ENCODE measurements around the gene RGMB. TPM values are rescaled to one million over a fixed set of nuclear protein-coding genes. Genes with fewer than 3 reads are reported as not detected.

RGMB gene
- total and polyA plus RNA-seq, 2 donors (not counting 3 experiments of a cell fraction or from before 2014, with no cell fraction given), result 15.0 to 31.3 TPM

DNA sequence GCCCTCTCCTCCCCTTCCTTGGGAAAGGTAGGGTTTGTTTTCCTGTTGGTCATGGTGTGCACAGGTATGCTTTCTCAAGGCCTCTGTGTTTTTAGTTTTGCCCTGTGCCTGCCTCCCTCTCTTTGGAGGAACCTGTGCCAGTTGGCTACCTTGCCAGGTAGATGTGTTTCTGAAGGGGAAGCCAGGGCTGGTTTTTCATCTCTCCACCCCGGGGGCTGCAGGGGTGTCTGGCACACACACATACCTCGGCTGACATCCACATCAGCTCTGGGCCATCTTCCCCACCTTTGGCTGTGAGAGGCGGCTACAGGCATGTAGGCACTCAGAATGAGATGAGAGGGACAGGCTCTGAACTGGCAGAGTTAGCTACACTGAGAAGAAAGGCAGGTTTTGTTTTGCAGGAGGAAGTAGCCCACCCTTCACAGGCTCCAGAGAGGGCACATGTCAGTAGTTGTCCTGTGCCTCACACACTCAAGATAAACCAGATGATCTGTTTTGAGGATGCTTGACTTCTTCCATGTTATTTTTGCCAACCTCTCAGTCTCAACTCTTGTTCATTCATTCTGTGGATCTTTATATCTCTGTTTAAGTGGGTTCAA lies 9.7 kb downstream of the RGMB start:
- Histone ChIP-seq H4K20me1 (replicated peaks; ENCODE audit: control insufficient read depth, extremely low read depth, insufficient read depth, low read length) (peaks cover 2% of the 10 kb centered on the region), H3K4me3 (replicated peaks in 1 of 3; ENCODE audit: insufficient read depth in 1 of 3, low read depth in 1 of 3, low read length in 3 of 3) (no peak overlapping the region), H3K79me2 (ENCODE audit: control insufficient read depth, insufficient read depth, low read length) (peaks cover 100% of the 10 kb centered on the region), H3K9me1 (replicated peaks; ENCODE audit: control insufficient read depth, extremely low read depth, insufficient read depth, low read length) (no peaks in the 10 kb centered on the region), H3K4me2 (ENCODE audit: insufficient read depth, low read length) (no peak overlapping the region), H3K27ac (ENCODE audit: insufficient read depth, low read depth, low read length) (no peak overlapping the region), H3K27me3 (ENCODE audit: control insufficient read depth in 2 of 2, insufficient read depth in 2 of 2, low read length in 2 of 2) (no peaks in the 10 kb centered on the region), H3K36me3 (ENCODE audit: control insufficient read depth in 2 of 2, extremely low read depth in 1 of 2, insufficient read depth in 2 of 2, low read length in 2 of 2) (peaks cover 7 to 24% of the 10 kb centered on the region in 2 experiments), H2AFZ (ENCODE audit: low read depth, low read length) (no peak overlapping the region), H3K4me1 (ENCODE audit: control insufficient read depth, extremely low read depth, insufficient read depth, low read length) (no peaks in the 10 kb centered on the region), H3K9me3 (replicated peaks; ENCODE audit: control insufficient read depth, insufficient read depth, low read length) (no peaks in the 10 kb centered on the region), H3K9ac (replicated peaks; ENCODE audit: extremely low read depth, insufficient read depth, low read length) (no peak overlapping the region)
- DNase-seq (ENCODE audit: low read depth, low spot score), result no peak
- BruUV-seq (replicated peaks), result no TSS peak
- dilution Hi-C loops (cut with MboI; ENCODE audit: extremely low pct_ligation_motif_present, low sequenced_read_pairs), result no loop called here
- CTCF ChIA-PET, result interaction anchor here (2.8 kb wide), 1 partner anchor 13 kb away, joined by 14 read pairs; no protein-coding TSS in a partner anchor
- POLR2A ChIA-PET, result no interaction called here
- TF ChIP-seq, protein P1, sequence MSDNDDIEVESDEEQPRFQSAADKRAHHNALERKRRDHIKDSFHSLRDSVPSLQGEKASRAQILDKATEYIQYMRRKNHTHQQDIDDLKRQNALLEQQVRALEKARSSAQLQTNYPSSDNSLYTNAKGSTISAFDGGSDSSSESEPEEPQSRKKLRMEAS (IDR thresholded peaks at IDR 0.05; ENCODE audit: insufficient read depth, insufficient read length), result no peak
- no peak for TF ChIP-seq POLR2A (IDR thresholded peaks at IDR 0.05; ENCODE audit: low read depth, low read length)
- TF ChIP-seq GATA2 (IDR thresholded peaks at IDR 0.05; ENCODE audit: insufficient read depth, insufficient read length, low read depth, low read length), result no peak
- no peak for TF ChIP-seq JUN (IDR thresholded peaks at IDR 0.05; ENCODE audit: borderline replicate concordance, insufficient read depth, insufficient read length, low read depth)
- no peak for TF ChIP-seq EZH2 (IDR thresholded peaks at IDR 0.05; ENCODE audit: borderline replicate concordance, low read depth, low read length, severe bottlenecking)
- intact Hi-C loops (cut with micrococcal nuclease), result no loop called here
- FAIRE-seq, result no peak

DNA sequence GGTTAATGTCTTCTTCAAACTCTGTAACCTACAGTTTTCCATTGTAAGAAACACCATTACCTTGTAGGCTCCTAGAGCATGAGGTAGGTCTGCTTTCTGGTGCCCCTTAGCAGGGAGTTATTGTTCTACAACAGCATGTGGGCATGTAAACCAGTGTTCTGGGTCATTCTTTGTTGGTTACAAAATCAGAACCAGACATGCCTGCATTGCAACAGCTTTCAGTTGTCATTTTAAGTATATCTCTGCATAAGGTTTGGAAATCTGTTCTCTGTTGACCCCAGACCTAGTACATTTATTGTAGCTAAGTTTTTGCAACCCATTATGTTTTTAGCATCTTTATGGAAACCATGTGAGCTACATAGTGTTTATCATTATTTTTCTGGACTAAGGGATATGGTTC lies 10.9 kb downstream of the RGMB start:
- H3K4me3 ChIP-seq (replicated peaks in 1 of 3; ENCODE audit: insufficient read depth in 1 of 3, low read depth in 1 of 3, low read length in 3 of 3), result no peak overlapping the region
- peaks cover 2% of the 10 kb centered on the region for H4K20me1 ChIP-seq (replicated peaks; ENCODE audit: control insufficient read depth, extremely low read depth, insufficient read depth, low read length)
- ChIA-PET POLR2A (no interaction called here), CTCF (interaction anchor here (0.6 to 1.7 kb wide), 3 partner anchors 8 to 1553 kb away, joined by 3 to 5 read pairs (median 5); no protein-coding TSS in a partner anchor)
- dilution Hi-C loops (cut with MboI; ENCODE audit: extremely low pct_ligation_motif_present, low sequenced_read_pairs), result no loop called here
- H3K4me1 ChIP-seq (ENCODE audit: control insufficient read depth, extremely low read depth, insufficient read depth, low read length), result no peaks in the 10 kb centered on the region
- no peaks in the 10 kb centered on the region for H3K9me1 ChIP-seq (replicated peaks; ENCODE audit: control insufficient read depth, extremely low read depth, insufficient read depth, low read length)
- TF ChIP-seq POLR2AphosphoS5 (IDR thresholded peaks at IDR 0.05; ENCODE audit: insufficient read depth, low read depth, low read length), result no peak
- TF ChIP-seq JUN (IDR thresholded peaks at IDR 0.05; ENCODE audit: borderline replicate concordance, insufficient read depth, insufficient read length, low read depth), result no peak
- no peak for TF ChIP-seq GATA2 (IDR thresholded peaks at IDR 0.05; ENCODE audit: insufficient read depth, insufficient read length, low read depth, low read length)
- TF ChIP-seq, protein P1 (IDR thresholded peaks at IDR 0.05; ENCODE audit: insufficient read depth, insufficient read length), result no peak
- TF ChIP-seq POLR2A (IDR thresholded peaks at IDR 0.05; ENCODE audit: low read depth, low read length), result no peak
- no peak for TF ChIP-seq MYC (IDR thresholded peaks at IDR 0.05; ENCODE audit: low read depth, low read length)
- TF ChIP-seq EZH2 (IDR thresholded peaks at IDR 0.05; ENCODE audit: borderline replicate concordance, low read depth, low read length, severe bottlenecking), result no peak
- TF ChIP-seq, protein P2, sequence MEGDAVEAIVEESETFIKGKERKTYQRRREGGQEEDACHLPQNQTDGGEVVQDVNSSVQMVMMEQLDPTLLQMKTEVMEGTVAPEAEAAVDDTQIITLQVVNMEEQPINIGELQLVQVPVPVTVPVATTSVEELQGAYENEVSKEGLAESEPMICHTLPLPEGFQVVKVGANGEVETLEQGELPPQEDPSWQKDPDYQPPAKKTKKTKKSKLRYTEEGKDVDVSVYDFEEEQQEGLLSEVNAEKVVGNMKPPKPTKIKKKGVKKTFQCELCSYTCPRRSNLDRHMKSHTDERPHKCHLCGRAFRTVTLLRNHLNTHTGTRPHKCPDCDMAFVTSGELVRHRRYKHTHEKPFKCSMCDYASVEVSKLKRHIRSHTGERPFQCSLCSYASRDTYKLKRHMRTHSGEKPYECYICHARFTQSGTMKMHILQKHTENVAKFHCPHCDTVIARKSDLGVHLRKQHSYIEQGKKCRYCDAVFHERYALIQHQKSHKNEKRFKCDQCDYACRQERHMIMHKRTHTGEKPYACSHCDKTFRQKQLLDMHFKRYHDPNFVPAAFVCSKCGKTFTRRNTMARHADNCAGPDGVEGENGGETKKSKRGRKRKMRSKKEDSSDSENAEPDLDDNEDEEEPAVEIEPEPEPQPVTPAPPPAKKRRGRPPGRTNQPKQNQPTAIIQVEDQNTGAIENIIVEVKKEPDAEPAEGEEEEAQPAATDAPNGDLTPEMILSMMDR (IDR thresholded peaks at IDR 0.05; ENCODE audit: extremely low read depth in 1 of 2, insufficient read depth in 1 of 2, low read depth in 1 of 2, low read length in 2 of 2), result no peak
- no peak for TF ChIP-seq FOS (IDR thresholded peaks at IDR 0.05; ENCODE audit: borderline replicate concordance, insufficient read depth, low read length)
- H3K9me3 ChIP-seq (replicated peaks; ENCODE audit: control insufficient read depth, insufficient read depth, low read length), result no peaks in the 10 kb centered on the region
- H3K9ac ChIP-seq (replicated peaks; ENCODE audit: extremely low read depth, insufficient read depth, low read length), result no peak overlapping the region
- no TSS peak for BruUV-seq (replicated peaks)
- DNase-seq (ENCODE audit: low read depth, low spot score) (no peak), FAIRE-seq (no peak)
- no peak overlapping the region for H3K4me2 ChIP-seq (ENCODE audit: insufficient read depth, low read length)
- no peak overlapping the region for H3K27ac ChIP-seq (ENCODE audit: insufficient read depth, low read depth, low read length)
- peaks cover 7 to 22% of the 10 kb centered on the region in 2 experiments for H3K36me3 ChIP-seq (ENCODE audit: control insufficient read depth in 2 of 2, extremely low read depth in 1 of 2, insufficient read depth in 2 of 2, low read length in 2 of 2)
- H3K27me3 ChIP-seq (ENCODE audit: control insufficient read depth in 2 of 2, insufficient read depth in 2 of 2, low read length in 2 of 2), result no peaks in the 10 kb centered on the region
- peaks cover 100% of the 10 kb centered on the region for H3K79me2 ChIP-seq (ENCODE audit: control insufficient read depth, insufficient read depth, low read length)
- no peak overlapping the region for H2AFZ ChIP-seq (ENCODE audit: low read depth, low read length)
- intact Hi-C loops (cut with micrococcal nuclease), result no loop called here

Data from endothelial cell of umbilical vein (primary cell).